A549 (cell line): ENCODE results near the gene MAGI2. TPM values are rescaled to one million over a fixed set of nuclear protein-coding genes. Genes with fewer than 3 reads are reported as not detected.

ENCODE experiments used
- ATAC-seq, 2 experiments: fragments of 200-7000 bp in 1 of 2; fragments of >200 bp in 1 of 2; cut with Nextera tagmentation in 1 of 2; cut with Tn5 transposase in 1 of 2; 3 replicates each; pipeline versions ENCODE4 v1.8.0 to v1.9.1; 2018 to 2020; ENCODE audit warnings: mild to moderate bottlenecking in 1 of 2, moderate library complexity in 1 of 2
- CTCF ChIA-PET: fragments of 300-600 bp; sonication (Branson Sonifier 250); formaldehyde crosslinking; extraction: SDS; loops from one replicate; lab custom pipeline; 2021; ENCODE audit warnings: antibody characterized with exemption, inconsistent platforms; lab: Yijun Ruan, JAX
- POLR2A ChIA-PET: fragments of 350-600 bp; formaldehyde crosslinking; extraction: SDS; loops from one replicate; lab custom pipeline; 2021; ENCODE audit warnings: antibody characterized with exemption, inconsistent platforms; lab: Yijun Ruan, JAX
- DNase-seq, 2 experiments: peaks; one replicate each; pipeline versions ENCODE4 v3.0.0 to v3.0.0-alpha.2; 2011 to 2016; ENCODE audit warnings: low read depth in 1 of 2, low spot score in 1 of 2
- FAIRE-seq: peaks from 2 replicates; lab custom pipeline; 2011; peaks lifted over from hg19 to GRCh38; lab: Jason Lieb, UNC
- H3K27ac ChIP-seq, 2 experiments: fragments of >200 bp; sonication (Bioruptor Twin); formaldehyde crosslinking; 3 replicates each; pipeline ENCODE4 v1.5.1; 2016 to 2017
- H3K4me1 ChIP-seq: fragments of >200 bp; sonication (Bioruptor Twin); formaldehyde crosslinking; 3 replicates; pipeline ENCODE4 v1.6.1; 2016
- H3K4me2 ChIP-seq: fragments of >200 bp; sonication (Bioruptor Twin); formaldehyde crosslinking; 3 replicates; pipeline ENCODE4 v1.6.1; 2016
- H3K4me3 ChIP-seq: fragments of >200 bp; sonication (Bioruptor Twin); formaldehyde crosslinking; 3 replicates; pipeline ENCODE4 v1.5.1; 2016
- H3K9me3 ChIP-seq: fragments of >200 bp; sonication (Bioruptor Twin); formaldehyde crosslinking; 3 replicates; pipeline ENCODE4 v1.6.1; 2016
- ATOH8 ChIP-seq: fragments of 250-450 bp; sonication (Bioruptor Pico); IDR thresholded peaks from 2 replicates; pipeline ENCODE4 v1.5.0; 2020; ENCODE audit warnings: low read depth, mild to moderate bottlenecking, moderate library complexity
- BHLHE40 ChIP-seq: IDR thresholded peaks from 2 replicates; pipeline ENCODE4 v1.6.1; 2012; ENCODE audit warnings: low read depth, low read length, inconsistent platforms
- EHF ChIP-seq: fragments of 250-450 bp; sonication (Bioruptor Pico); IDR thresholded peaks from 2 replicates; pipeline ENCODE4 v1.5.0; 2020; ENCODE audit warnings: mild to moderate bottlenecking
- EHMT2 ChIP-seq: fragments of 200-600 bp; sonication (generic); IDR thresholded peaks from 2 replicates; pipeline ENCODE4 v1.6.1; 2016; ENCODE audit warnings: antibody characterized with exemption, low read depth, mild to moderate bottlenecking, moderate library complexity
- ELK1 ChIP-seq: fragments of 150-350 bp; IDR thresholded peaks from 2 replicates; pipeline ENCODE4 v1.6.1; 2014; ENCODE audit warnings: low read depth, mild to moderate bottlenecking, low read length
- FOSL2 ChIP-seq, 2 experiments: fragments of 450-650 bp in 1 of 2; fragments of >200 bp in 1 of 2; sonication (Bioruptor Twin) in 1 of 2; formaldehyde crosslinking; IDR thresholded peaks; 2 replicates each; pipeline versions ENCODE4 v1.5.0 to v1.6.1; 2016 to 2020; ENCODE audit warnings: mild to moderate bottlenecking in 1 of 2, moderate library complexity in 1 of 2
- FOXS1 ChIP-seq: fragments of 250-450 bp; sonication (Bioruptor Pico); IDR thresholded peaks from 2 replicates; pipeline ENCODE4 v1.5.0; 2020; ENCODE audit warnings: mild to moderate bottlenecking, moderate library complexity
- HDAC2 ChIP-seq: fragments of 200-600 bp; sonication (generic); IDR thresholded peaks from 2 replicates; pipeline ENCODE4 v1.6.1; 2016
- HES2 ChIP-seq: fragments of >200 bp; sonication (Bioruptor Twin); formaldehyde crosslinking; IDR thresholded peaks from 2 replicates; pipeline ENCODE4 v1.6.1; 2016
- JUN ChIP-seq, 2 experiments: fragments of >200 bp; sonication (Bioruptor Twin); formaldehyde crosslinking; IDR thresholded peaks; 2 replicates in 1 of 2; 3 replicates in 1 of 2; pipeline ENCODE4 v1.6.1; 2016 to 2017
- JUNB ChIP-seq: fragments of >200 bp; sonication (Bioruptor Twin); formaldehyde crosslinking; IDR thresholded peaks from 2 replicates; pipeline ENCODE4 v1.6.1; 2016
- KDM1A ChIP-seq: fragments of 200-600 bp; sonication (generic); IDR thresholded peaks from 2 replicates; pipeline ENCODE4 v1.6.1; 2016; ENCODE audit warnings: low read depth, mild to moderate bottlenecking
- MAFK ChIP-seq: fragments of 450-650 bp; IDR thresholded peaks from 2 replicates; pipeline ENCODE4 v1.6.1; 2014; ENCODE audit not compliant: partially characterized antibody
- MAZ ChIP-seq: fragments of 150-350 bp; IDR thresholded peaks from 2 replicates; pipeline ENCODE4 v1.6.1; 2014; ENCODE audit warnings: antibody characterized with exemption, low read depth, low read length, borderline replicate concordance
- MYC ChIP-seq: IDR thresholded peaks from 2 replicates; pipeline ENCODE4 v1.6.1; 2012; ENCODE audit warnings: mild to moderate bottlenecking, inconsistent platforms, low read length, improper control_type of control experiment, borderline replicate concordance
- NPAS2 ChIP-seq: fragments of 250-450 bp; sonication (Bioruptor Pico); IDR thresholded peaks from 2 replicates; pipeline ENCODE4 v1.8.0; 2022; ENCODE audit warnings: mild to moderate bottlenecking, moderate library complexity, borderline replicate concordance
- NR3C1 ChIP-seq: fragments of >200 bp; sonication (Bioruptor Twin); formaldehyde crosslinking; IDR thresholded peaks from 3 replicates; pipeline ENCODE4 v1.6.1; 2017
- PBX3 ChIP-seq: IDR thresholded peaks from 2 replicates; pipeline ENCODE4 v1.6.1; 2012
- RAD21 ChIP-seq, 2 experiments: fragments of >200 bp in 1 of 2; sonication (Bioruptor Twin) in 1 of 2; formaldehyde crosslinking in 1 of 2; IDR thresholded peaks in 1 of 2; conservative IDR thresholded peaks in 1 of 2; 2 replicates in 1 of 2; 3 replicates in 1 of 2; pipeline ENCODE4 v1.6.1; 2012 to 2018; ENCODE audit warnings: inconsistent platforms in 1 of 2
- RARB ChIP-seq: fragments of 250-450 bp; sonication (Bioruptor Pico); IDR thresholded peaks from 2 replicates; pipeline ENCODE4 v1.8.0; 2021; ENCODE audit warnings: mild to moderate bottlenecking, moderate library complexity
- RCOR1 ChIP-seq: fragments of 150-350 bp; IDR thresholded peaks from 2 replicates; pipeline ENCODE4 v1.6.1; 2014; ENCODE audit warnings: antibody characterized with exemption, low read length, low read depth
- RFX5 ChIP-seq: fragments of 450-650 bp; IDR thresholded peaks from 2 replicates; pipeline ENCODE4 v1.7.1; 2014; ENCODE audit warnings: antibody characterized with exemption, mild to moderate bottlenecking, moderate library complexity
- RNF2 ChIP-seq: fragments of 200-600 bp; sonication (generic); IDR thresholded peaks from 2 replicates; pipeline ENCODE4 v1.6.1; 2016; ENCODE audit warnings: low read depth, mild to moderate bottlenecking, antibody characterized with exemption, moderate library complexity, borderline replicate concordance
- SMC3 ChIP-seq: fragments of >200 bp; sonication (Bioruptor Twin); formaldehyde crosslinking; IDR thresholded peaks from 3 replicates; pipeline ENCODE4 v1.6.1; 2018; ENCODE audit warnings: inconsistent platforms
- TFCP2L1 ChIP-seq: fragments of 250-450 bp; sonication (Bioruptor Pico); IDR thresholded peaks from 2 replicates; pipeline ENCODE4 v1.5.0; 2021; ENCODE audit warnings: mild to moderate bottlenecking
- TP53 ChIP-seq: fragments of 250-450 bp; sonication (Bioruptor Pico); IDR thresholded peaks from 2 replicates; pipeline ENCODE4 v1.5.0; 2021; ENCODE audit warnings: mild to moderate bottlenecking, moderate library complexity
- USF2 ChIP-seq: fragments of 450-650 bp; IDR thresholded peaks from 2 replicates; pipeline ENCODE4 v1.6.1; 2014; ENCODE audit warnings: antibody characterized with exemption
- ZC3H11A ChIP-seq: fragments of 450-650 bp; IDR thresholded peaks from 2 replicates; pipeline ENCODE4 v1.6.1; 2014; ENCODE audit warnings: antibody characterized with exemption, mild to moderate bottlenecking
- ZFP36 ChIP-seq: fragments of 450-650 bp; IDR thresholded peaks from 2 replicates; pipeline ENCODE4 v1.6.1; 2014; ENCODE audit warnings: borderline replicate concordance; ENCODE audit not compliant: partially characterized antibody
- ZNF302 ChIP-seq: fragments of 250-450 bp; sonication (Bioruptor Pico); IDR thresholded peaks from 2 replicates; pipeline ENCODE4 v1.9.0; 2021; ENCODE audit warnings: inconsistent platforms, mild to moderate bottlenecking, moderate library complexity
- WGBS: methylation state at CpG from one replicate; pipeline ENCODE4 v1.1.6; 2017; ENCODE audit errors: missing lambda C conversion rate; 5-methylcytosine and 5-hydroxymethylcytosine counted together
- polyA plus RNA-seq, 4 experiments: library from polyadenylated mRNA; depleted of rRNA in 3 of 4; stranded (reverse); fragments of >200 nt; fragmentation: RNase III in 1 of 4; extraction: RNeasy Plus Mini Kit Qiagen cat#74134 plus additional on column Dnase treatment in 1 of 4; gene quantifications; 2 replicates in 3 of 4; 3 replicates in 1 of 4; pipeline ENCODE4 v1.2.3, GENCODE V29; 2011 to 2017

Gene MAGI2
- polyA plus RNA-seq, 2 of the 4 experiments (the other 2 are of a cell fraction), result 0.48 to 0.81 TPM

- Histone ChIP-seq H3K4me1 (no peaks in the 10 kb centered on the region), H3K27ac (no peak overlapping the region), H3K9me3 (no peaks in the 10 kb centered on the region), H3K4me3 (no peak overlapping the region), H3K4me2 (no peak overlapping the region)
- WGBS, result 86% methylated on average over 2 of the region's 2 CpGs
- POLR2A ChIA-PET, result no interaction called here
- TF ChIP-seq NPAS2 (CRISPR knock-in tag) (no peak), EHF (CRISPR knock-in tag) (no peak), ZC3H11A (no peak), RCOR1 (no peak), MYC (no peak), HDAC2 (no peak), ZFP36 (no peak), PBX3 (no peak), RARB (no peak), MAZ (no peak), ELK1 (no peak), KDM1A (no peak), TP53 (CRISPR knock-in tag) (no peak), ATOH8 (CRISPR knock-in tag) (no peak)
- CTCF ChIA-PET, result no interaction called here
- FAIRE-seq, result peak; percentile 28
- ATAC-seq, result no peak
- DNase-seq, result no peak
Measured at GRCh38 chr7:79430391-79430790, 23.1 kb downstream of the MAGI2 start.

- ATAC-seq (no peak), FAIRE-seq (no peak)
- CTCF ChIA-PET, result no interaction called here
Measured at GRCh38 chr7:79425665-79426064, 27.8 kb downstream of the MAGI2 start.

GRCh38 chr7:79421751-79422150, 31.7 kb downstream of the MAGI2 start:
- WGBS, result 89% methylated on average over 3 of the region's 3 CpGs
- Histone ChIP-seq H3K9me3 (no peaks in the 10 kb centered on the region), H3K4me1 (peaks cover 17% of the 10 kb centered on the region), H3K27ac (no peak overlapping the region), H3K4me3 (no peak overlapping the region), H3K4me2 (no peak overlapping the region)
- CTCF ChIA-PET, result interaction anchor here (0.9 kb wide), 1 partner anchor 11 kb away, joined by 3 read pairs; no protein-coding TSS in a partner anchor
- FAIRE-seq (no peak), DNase-seq (no peak), ATAC-seq (no peak)
- POLR2A ChIA-PET, result no interaction called here
- TF ChIP-seq FOXS1 (CRISPR knock-in tag), result no peak
- no peak for TF ChIP-seq BHLHE40
- no peak for TF ChIP-seq RCOR1
- no peak for TF ChIP-seq JUNB
- no peak for TF ChIP-seq HES2
- TF ChIP-seq HDAC2, result no peak
- no peak for TF ChIP-seq ATOH8 (CRISPR knock-in tag)
- no peak for TF ChIP-seq RFX5
- no peak for TF ChIP-seq RAD21 (conservative IDR thresholded peaks at IDR 0.05 in 1 of 2, IDR thresholded peaks at IDR 0.05 in 1 of 2)
- TF ChIP-seq EHMT2, result no peak
- TF ChIP-seq USF2, result no peak
- no peak for TF ChIP-seq ZNF302

More at GRCh38 chr7:79425665-79426064, 27.8 kb downstream of the MAGI2 start:
- Histone ChIP-seq H3K4me1 (peaks cover 8% of the 10 kb centered on the region), H3K4me2 (no peak overlapping the region), H3K4me3 (no peak overlapping the region), H3K9me3 (no peaks in the 10 kb centered on the region), H3K27ac (no peak overlapping the region)
- TF ChIP-seq RNF2 (no peak), TFCP2L1 (CRISPR knock-in tag) (no peak), BHLHE40 (no peak), ELK1 (no peak), FOSL2 (IDR thresholded peaks at IDR 0.05) (no peak), FOSL2 (CRISPR knock-in tag; IDR thresholded peaks at IDR 0.05) (no peak), JUN (IDR thresholded peaks at IDR 0.05) (no peak), NR3C1 (no peak), SMC3 (no peak), RAD21 (conservative IDR thresholded peaks at IDR 0.05 in 1 of 2, IDR thresholded peaks at IDR 0.05 in 1 of 2) (no peak), MAFK (no peak)
- WGBS, result 87% methylated on average over 7 of the region's 7 CpGs
- POLR2A ChIA-PET, result no interaction called here
- no peak for DNase-seq
